ENCODE results near the gene ATXN7.

ATXN7 gene

DNA sequence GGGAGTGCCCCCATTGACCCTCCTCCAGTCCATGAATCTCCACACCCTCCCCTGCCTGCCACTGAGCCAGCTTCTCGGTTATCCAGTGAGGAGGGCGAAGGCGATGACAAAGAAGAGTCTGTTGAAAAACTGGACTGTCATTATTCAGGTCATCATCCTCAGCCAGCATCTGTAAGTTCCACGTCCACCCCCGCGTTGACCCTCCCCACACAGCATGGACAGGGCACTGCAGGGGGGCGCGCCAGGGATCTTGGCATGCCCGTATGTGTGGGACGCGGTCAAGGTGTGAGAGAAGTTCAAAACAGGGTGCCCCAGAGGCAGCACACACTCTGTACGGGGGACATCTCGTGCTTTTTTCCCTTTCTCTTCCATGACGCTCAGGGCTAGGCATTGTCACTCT lies 126.5 kb downstream of the ATXN7 start:
- no peak for DNase-seq (ENCODE audit: low read depth)

DNA sequence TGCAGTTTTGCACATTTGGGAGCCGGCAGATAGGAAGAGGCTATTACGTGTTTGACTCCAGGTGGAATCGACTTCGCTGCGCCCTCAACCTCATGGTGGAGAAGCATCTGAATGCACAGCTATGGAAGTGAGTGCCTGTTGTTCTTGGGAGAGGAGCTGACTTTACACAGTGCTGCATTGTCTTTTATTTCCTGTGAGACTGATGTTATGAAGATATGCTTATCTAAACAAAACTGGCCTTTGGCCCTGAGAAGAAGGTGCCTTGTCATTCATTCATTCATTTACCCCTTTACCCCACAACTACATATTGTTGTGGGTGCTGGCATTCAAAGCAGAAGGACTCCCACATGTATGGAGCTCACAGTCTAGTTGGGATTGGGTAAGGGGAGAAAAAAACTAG lies 127.1 kb downstream of the ATXN7 start:
- DNase-seq (ENCODE audit: low read depth) = no peak

DNA sequence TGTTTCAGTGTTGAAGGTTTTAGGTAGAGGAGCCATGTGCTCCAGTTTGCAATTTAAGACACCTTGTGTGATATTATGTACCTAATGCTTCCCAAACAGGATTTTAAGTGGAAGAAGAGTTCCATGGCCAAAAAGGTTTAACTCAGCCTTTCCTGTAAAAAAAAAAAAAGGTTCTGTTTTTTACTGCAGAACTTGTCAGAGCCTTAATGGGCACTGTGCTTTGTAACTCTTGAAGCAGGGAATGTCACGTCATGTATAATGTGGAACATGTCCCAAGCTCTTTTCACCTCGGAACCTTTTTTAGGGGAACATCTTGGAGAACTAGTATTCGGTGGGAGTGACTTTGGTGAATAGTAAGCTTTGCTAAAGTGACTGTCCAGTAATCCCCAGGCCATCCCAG lies 128.0 kb downstream of the ATXN7 start:
- DNase-seq (ENCODE audit: low read depth) = no peak

DNA sequence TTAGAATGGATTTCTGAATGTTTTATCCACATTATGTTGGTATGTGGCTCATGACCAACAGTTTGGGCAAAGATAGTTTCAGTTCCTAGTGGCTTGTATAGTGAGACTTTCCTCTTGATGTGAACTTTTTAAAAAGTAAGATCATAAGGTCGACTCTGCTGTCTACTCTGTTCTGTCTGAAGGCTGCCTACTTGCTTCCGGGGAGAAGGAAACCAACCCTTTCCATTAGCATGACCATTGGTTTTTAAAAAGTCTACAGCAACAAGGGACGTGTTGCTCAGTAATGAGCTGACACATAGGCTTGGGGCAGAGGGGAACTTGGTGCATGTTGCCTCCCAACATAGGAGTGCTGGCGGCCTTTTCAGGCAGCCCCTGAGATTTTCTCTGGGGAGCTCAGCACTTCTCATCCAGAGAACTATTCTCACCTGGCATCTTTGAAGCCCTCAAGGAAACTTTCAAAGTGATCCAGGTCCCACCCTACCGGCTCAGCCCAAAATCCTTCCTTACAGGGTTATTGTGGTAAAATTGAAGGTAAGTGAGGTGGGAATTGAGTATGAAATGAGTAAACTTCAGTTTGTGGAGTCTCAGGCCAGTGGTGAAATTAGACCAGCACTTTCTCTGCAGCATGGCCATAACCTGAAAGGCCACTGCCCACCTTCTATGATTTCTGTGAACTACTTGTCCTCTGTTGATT lies 129.0 kb downstream of the ATXN7 start:
- DNase-seq (ENCODE audit: low read depth) = no peak

DNA sequence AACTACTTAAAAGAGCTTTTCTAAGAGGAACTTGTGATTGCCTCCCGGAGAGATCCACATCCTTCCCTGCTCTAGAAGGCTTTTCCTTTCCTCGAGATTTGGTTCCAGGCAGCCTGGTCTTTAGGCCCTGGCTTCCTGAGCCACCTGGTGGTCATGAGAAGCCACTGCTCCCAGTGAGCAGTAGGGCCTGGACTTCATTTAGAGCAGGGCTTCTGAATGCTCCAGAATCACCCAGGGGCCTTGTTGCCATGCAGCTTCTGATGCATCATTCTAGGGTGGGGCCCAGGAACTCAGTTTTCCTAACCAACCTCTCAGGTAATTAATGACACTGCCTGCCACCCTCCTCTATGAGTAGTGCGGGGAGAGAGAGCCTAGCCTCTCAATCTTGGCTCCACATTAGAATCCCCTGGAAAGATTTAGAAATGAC lies 130.0 kb downstream of the ATXN7 start:
- peak; percentile 9 for DNase-seq (ENCODE audit: low read depth)

DNA sequence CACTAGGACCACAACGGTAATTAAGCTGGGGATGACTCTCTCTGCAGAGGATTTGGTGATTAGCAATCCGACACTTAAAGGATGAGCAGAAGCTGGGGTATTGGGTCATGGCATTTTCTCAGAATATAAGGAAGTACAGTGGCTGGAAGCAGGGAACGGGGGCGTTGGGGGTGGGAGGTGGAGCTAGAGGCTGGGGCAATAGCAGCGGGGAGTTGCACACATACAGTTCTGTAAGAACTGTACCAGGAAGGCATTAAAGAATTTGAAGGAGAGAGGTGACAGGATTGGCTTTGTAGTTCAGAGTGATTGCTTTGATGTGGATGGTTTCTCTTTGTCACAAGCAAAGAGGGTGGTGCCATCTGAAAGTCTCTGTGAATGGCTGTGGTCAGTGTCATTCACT lies 131.4 kb downstream of the ATXN7 start:
- DNase-seq (ENCODE audit: low read depth) = no peak

DNA sequence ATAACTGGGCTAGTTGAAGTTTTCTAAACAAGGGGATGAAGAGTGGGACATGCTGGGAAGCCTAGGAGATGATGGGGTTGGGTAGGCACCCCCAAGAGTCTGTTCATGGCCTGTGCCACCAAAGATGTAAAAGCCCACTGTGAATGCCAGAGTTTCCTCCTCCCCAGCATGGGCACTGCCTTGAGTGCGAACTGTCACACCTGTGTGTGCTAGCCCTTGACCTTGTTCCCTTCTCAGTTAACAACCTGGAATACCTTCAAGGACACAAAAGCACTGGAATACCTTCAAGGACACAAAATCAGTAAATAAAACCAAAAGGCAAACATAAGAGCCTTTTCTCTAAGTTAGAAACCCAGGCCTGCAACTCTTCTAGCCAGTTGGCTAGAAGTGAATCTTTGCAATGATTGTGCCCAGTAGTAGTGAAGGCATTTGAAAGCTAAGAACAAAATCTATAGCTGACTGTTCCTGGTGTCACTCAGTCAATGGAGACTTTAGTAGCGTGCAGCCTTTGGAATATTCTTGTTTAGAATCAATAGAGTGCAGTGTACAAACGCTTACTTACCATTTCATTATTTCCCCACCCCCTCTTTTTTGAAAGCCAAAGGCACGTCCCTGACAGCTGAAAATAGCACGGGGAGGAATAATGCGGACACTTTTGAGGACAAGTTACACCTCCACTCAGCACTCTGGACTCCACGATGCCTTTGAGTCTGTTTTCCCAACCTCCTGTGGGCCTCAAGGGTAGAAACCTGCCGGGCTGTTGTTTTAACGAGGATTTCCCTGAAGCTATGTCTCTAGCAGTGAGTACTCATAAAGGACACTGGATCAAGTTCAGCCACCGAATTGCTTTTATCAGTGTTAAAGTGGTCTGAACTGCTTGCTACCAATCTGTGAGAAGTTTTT lies 135.4 kb downstream of the ATXN7 start:
- no peak for DNase-seq (ENCODE audit: low read depth)

DNA sequence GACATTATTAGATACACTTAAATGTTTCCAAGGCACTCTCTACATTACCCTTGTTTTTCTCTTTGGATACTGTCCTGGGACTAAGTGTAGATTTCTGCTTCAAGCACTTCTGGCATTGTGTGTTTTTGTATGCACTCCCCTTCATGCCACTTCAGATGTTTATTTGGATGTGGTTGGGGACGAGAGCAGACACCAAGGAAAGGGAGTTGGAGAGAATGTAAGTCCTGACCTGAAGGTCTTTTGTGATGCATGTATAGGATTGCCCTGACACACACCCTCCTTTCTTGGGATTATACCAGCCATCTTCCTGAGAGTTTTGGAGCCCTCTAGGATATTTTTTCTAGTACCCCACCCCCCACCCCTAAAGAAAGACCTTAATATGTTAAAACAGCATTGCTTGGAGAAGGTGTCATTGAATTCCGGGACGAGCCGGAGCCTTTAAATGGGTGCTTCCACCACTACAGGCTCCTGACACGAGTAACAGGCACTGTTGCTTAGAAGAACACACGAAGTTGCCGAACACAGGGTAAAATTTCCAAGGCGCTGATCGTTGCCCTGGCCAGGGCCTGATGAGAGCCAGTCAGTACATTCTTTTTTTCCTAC lies 136.9 kb downstream of the ATXN7 start:
- DNase-seq (ENCODE audit: low read depth) = no peak

DNA sequence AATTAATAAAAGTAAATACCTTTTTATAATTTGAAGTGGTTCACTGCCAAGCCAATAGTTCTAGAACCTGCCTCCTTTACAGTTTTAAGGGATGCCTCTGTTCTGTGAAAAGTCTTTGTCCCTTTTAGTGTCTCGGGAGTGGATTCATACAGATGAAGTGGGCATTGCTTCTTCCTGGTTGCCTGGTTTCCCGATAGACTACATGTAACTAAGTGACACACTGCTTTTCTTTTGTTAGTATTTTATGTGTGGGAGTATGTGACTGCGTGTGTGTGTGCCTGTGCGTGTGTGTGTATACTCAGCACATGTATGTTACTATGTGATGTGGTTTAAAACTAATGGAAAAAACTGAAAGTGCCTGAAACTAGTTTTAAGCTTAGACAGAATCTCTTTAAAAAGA lies 138.6 kb downstream of the ATXN7 start:
- no peak for DNase-seq (ENCODE audit: low read depth)

DNA sequence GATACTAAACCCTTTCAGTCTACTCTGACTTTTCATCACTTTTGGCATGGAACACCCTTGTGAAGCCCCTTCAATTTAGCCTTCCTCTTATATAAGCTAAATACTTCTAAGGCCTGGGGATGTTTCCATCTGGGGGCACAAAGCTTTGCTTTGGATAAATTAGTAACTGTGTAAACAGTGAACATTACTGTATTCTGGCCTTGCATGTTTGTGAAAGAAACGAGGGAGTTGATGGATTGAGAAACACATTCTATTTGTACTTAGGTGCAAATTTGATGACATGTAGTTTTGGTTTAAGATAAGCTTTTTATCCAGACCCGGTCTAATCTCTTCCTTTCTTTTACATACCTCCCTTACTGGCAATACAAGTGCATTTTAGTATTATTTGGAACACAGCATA lies 139.9 kb downstream of the ATXN7 start:
- no peak for DNase-seq (ENCODE audit: low read depth)

DNA sequence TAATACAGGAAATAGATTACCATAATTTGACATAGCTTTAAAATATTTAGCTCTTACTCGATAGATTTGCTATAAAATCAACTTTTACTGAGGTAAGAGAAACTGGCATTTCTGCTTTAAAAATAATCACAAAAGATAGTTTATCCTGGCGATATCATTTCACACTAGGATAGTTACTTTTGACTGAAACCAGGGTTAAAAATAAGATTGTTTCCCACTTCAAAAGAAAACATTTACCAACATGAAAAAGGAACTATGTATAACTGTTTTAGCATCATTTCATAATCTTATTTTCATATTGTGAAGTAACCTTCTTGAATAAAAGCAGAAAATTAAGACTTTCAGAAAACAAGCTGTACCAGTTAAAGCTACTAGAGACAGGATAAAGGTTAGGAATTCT lies 144.3 kb downstream of the ATXN7 start:
- DNase-seq (ENCODE audit: low read depth) = no peak

DNA sequence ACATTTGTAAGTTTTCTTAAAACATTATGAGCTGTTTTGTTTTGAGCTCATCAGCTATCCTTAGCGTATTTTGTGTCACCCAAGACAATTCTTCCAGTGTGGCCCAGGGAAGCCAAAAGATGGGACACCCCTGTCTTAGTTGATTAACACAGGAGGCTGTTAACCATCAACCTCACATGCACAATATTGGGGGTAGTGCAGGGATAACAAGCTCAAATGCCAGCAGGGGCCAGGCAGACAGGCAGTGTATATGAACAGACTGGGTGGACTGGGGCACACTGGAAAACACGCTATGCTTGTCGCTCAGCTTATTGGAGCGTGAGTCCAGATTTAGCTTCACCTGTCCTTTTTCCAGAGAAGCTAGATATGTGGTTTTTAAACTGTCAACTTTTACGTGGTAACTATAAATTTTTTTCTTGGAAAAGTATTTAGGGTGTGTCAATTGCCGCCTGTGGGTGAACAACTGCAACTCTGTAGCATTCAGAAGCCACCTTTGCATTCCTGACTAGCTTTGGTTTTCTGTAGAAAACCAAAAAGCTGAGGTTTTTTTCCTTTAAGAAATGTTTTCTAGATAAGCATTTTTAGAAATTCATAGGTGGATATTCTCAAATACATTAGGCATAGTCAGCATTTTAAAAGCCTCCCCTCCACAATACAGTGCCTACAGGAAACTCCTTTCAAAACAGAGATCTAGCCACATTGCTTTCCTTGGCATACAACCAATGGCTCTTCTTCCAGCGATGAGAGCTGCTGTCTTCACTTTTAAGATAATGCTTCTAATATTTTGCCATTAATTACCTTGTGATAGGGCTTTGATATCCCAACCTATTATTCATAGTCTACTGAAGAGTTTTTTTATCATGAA lies 145.1 kb downstream of the ATXN7 start:
- DNase-seq (ENCODE audit: low read depth) = no peak

DNA sequence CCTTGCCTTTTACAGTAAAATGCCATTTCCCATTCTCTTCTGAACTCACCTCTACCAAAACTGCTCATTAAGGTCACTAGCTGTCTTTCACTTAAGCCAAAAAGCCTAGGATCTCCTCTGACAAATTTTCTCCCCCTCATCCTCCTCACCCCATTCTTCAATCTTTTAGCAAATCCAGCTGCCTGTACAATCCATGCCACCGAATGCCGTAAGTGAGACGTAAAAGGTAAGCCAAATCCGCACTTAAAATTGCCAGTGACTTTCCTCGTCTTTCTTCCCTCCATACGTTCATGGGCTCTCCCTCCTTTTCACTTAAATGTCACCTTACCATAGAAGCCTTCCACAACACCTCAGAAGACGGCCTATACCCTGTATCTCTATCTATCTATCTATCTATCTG lies 145.9 kb downstream of the ATXN7 start:
- no peak for DNase-seq (ENCODE audit: low read depth)

DNA sequence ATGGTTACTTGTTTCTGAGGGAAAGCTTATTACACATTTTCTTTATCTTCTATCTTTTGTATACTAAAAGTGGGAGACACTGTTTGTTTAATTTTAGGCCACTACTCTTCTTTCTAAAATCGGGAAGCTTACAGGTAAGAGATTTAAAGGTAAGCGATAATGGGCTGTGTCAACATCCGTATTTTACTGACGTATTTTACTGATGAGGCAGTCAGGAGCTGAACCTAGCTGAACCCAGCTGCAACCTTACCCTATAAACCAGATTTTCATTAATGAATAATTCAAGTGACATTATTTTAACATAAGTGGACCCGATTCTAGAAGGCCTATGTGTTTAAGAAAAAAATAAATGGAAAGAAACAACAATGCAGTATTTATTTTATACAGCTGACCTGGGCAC lies 146.5 kb downstream of the ATXN7 start:
- no peak for DNase-seq (ENCODE audit: low read depth)

DNA sequence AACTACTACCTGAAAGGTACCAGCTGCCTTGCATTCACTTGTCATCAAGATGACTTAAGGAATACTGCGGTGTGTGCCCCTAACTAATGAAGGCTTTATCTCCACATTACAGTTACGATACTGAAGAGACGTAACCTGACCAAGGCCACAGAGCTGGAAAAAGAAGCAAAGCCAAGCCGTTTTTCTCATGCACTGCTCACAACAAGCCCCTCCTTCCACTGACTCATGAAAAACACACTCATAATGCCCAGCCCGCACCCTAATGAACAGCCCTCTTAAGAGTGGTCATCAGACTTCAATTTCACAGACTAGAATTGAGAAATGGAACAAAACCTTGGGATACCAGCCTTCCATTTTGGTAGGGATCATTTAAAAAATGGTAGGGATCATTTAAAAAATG lies 148.0 kb downstream of the ATXN7 start:
- DNase-seq (ENCODE audit: low read depth) = no peak

DNA sequence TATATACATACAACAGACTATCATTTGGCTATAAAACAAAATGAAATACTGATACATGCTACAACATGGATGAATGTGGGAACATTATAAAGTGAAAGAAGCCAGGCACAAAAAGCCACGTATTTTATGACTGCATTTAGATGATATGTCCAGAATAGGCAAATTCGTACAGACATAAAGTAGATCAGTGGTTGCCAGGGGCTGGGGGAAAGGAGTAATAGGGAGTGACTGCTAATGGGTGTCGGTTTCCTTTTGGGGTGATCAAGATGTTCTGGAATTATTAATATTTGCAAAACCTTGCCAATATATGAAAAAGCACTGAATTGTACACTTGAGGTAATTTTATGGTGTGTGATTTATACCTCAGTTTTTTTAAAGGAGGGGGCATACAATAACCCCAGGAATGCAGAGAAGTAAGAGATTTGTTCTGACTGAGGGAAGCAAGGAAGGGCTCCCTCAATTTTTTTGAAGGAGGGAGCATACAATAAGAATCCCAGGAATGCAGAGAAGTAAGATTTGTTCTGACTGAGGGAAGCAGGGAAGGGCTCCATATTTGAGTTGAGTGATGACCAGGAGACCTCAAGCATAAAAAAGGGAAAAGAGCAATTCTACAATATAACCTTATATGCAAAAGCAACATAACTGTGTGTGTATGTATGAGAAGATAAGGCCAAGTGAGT lies 153.4 kb downstream of the ATXN7 start:
- no peak for DNase-seq (ENCODE audit: low read depth)

DNA sequence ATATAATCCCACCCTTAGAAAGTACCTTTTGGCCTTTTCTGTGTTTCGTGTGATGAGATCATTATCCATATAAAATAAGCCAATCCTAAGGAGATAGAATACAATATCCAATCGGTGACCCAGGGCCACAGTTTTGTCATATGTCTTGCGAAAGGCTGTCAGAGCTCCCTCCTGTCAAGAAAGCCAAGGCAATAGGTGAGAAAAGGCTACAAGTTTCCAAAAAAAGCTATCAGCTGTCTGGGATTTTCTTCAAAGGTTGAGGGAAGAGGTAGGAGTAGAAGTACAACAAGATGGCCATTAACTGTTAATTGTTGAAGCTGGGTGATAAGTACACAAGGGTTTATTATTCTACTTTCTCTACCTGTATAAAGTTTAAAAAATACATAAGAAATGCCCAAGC lies 155.6 kb downstream of the ATXN7 start:
- DNase-seq (ENCODE audit: low read depth) = no peak

DNA sequence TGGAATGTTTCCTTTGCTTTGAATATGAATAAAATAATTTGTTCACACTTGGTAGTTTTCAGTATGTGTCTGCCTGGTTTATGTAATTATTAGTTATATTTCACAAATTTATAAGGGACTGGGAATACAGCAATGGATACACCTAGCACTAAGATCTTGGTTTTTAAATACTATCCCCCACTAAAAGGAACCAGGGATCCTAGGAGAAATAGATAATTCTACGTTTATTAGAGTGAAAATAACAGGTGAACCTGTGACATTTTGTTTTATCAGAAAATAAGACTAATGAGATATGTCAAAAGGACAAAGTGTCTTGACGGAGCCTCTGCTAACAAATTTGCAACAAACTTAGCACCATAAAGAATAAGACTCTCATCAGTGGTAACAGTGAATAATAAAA lies 156.2 kb downstream of the ATXN7 start:
- DNase-seq (ENCODE audit: low read depth) = no peak

DNA sequence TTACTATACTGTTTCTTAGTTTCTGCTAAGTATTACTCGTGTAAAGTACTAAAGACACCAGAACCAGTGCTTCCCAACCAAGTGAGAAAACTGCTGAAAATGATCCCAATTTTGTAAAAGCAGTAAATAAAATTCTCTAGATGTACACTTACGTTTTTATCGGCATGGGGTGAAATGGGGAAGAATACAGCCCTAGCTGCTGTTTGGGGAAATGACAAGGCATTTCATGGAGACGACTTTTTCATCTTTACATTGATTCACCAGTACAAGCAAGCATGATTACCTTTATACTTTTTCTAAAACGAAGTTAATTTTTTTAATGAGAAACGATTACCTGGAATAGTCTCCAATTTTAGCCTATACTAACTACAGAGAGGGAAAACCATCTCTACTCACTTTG lies 158.3 kb downstream of the ATXN7 start:
- no peak for DNase-seq (ENCODE audit: low read depth)

DNA sequence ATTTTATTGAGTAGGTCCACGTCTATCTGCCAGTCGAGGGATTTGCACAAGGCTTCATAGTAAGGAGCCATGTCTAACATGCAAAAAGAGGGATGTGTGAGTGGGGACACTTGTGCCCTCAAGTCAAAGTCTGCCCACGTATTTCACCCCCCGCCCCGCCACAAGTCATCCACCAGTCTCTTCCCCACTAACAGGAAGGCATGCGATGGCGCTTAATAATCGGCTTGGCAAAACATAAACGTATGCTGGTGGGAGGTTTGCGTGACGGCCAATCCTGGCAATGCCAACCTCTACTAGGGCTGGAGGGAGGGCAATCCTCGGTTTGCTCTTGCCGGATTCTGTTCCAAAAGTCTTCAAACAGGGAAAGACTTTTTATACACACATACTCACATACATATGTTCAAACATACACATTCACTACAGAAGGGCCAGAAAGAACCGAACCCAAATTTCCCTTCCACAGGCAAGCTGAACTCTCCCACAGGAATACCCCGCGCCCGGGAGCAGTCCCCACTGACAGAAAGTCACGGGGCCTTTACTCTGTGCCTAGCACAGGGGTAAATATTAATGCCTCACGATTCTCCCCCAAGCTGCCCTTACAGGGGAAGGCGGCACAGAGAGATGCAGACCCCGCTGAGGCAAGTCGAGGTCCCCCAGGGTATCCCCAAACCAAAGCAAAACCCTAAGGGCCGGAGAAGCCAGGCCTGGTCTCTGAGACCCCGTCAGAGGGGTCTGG lies 159.0 kb downstream of the ATXN7 start:
- no peak for DNase-seq (ENCODE audit: low read depth)

Measured in activated T-helper 1 cell treated with Interleukin-2 at 50 U/mL for 16 hours (primary cell).